Fibroblast of pulmonary artery (primary cell): ENCODE data around the gene TRERF1.
"Not testable (repeated sequence)": the region's sequence is repeated elsewhere in the genome, so short reads cannot be mapped to it uniquely, and the experiment has no call there.

Experiments
- DNase-seq: peaks from one replicate; pipeline ENCODE4 v3.0.0-alpha.2; 2010; ENCODE audit warnings: low read depth
- H3K4me3 ChIP-seq: replicated peaks from 2 replicates; pipeline ENCODE4 v1.5.1; 2011; ENCODE audit warnings: low read depth, mild to moderate bottlenecking, control low read depth, low read length, moderate library complexity
- CTCF ChIP-seq: IDR thresholded peaks from 2 replicates; pipeline ENCODE4 v1.5.1; 2011; ENCODE audit warnings: mild to moderate bottlenecking, control low read depth, low read length, inconsistent platforms; ENCODE audit errors: missing control alignments

The TRERF1 gene

DNA sequence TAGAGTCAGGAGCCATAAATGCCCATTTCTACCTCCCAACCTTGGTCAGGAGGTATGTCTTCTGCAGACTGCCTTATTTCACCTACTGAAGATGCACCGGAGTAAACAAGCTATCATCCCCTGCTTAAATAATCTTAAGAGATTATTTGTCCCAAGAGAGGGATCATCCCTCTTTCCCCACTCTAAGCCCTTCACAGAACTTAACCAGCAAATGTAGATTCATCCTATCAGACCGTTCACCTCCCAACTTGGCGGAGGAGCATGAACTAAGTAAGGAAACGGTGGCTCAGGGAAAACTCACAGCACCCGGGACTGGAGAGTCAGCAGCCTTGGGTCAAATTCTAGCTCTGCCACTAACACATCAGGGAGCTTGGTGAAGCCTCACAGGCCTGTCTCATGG, 115.3 kb downstream of the TRERF1 start:
- TF ChIP-seq CTCF = no peak
- no peak for DNase-seq
- H3K4me3 ChIP-seq = no peak overlapping the region

- TF ChIP-seq CTCF = no peak
- DNase-seq = no peak
- no peak overlapping the region for H3K4me3 ChIP-seq
Observed at GRCh38 chr6:42335896-42336295, 115.8 kb downstream of the TRERF1 start.

DNA sequence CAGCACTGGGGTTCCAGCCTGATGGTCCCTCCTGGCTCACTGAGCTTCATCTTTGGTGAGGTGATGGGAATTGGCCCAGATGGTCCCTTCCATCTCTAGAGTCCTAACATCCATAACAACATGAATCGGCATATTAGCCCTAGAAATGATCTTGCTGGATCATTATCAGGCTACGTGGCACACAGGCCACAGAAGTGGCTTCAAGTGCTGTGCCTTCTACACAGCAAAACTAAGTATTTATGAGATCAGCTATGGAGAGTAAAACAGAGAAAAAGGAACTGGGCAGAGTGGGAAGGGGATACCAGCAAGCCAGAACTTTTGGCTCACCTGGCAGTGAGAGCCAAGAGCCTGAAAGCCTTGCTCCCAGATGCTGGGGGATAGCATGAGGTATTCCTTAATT, 116.9 kb downstream of the TRERF1 start:
- H3K4me3 ChIP-seq = no peak overlapping the region
- TF ChIP-seq CTCF = no peak
- no peak for DNase-seq

DNA sequence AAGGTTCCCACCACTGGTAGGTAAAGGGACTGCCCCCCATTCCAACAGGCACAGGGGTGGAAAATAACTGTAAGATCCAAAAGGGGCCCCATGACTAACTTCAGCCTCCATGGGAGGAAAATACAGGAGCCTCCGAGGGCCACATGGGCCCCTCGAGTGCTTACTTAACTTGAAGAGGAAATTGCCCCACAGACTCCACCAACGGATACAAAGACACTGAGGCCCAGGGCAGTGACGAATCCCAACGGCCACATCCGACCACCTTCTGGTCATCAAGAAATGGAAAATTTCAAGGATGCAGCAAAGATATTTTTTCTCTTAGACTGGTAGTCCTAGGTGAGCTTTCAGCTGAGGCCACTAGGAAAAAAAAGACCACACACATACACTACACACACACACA, 118.1 kb downstream of the TRERF1 start:
- no peak overlapping the region for H3K4me3 ChIP-seq
- no peak for DNase-seq
- no peak for TF ChIP-seq CTCF

- no peak for DNase-seq
- TF ChIP-seq CTCF = no peak
- H3K4me3 ChIP-seq = no peak overlapping the region
Observed at GRCh38 chr6:42332916-42333315, 118.8 kb downstream of the TRERF1 start.

- no peak for DNase-seq
- no peak overlapping the region for H3K4me3 ChIP-seq
- TF ChIP-seq CTCF = no peak
Observed at GRCh38 chr6:42331019-42331418, 120.7 kb downstream of the TRERF1 start.

DNA sequence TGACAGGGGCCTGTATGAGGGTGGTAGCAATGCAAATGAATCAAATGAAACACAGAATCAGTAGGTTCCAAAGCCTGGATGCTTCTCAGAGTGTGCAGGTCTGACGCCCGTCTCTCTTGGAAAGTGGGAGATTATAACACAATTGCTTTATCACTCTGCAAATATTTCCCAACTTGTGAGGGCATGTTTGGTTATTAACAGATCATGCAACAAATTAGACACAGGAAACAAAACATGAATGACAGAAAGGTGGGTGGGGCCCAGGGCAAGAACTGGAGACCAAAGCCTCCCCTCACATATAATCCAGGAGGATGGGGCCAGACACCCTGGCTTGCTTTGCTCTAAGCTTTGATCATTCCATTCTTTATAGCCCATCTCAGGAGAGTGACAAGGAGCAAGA, 125.5 kb downstream of the TRERF1 start:
- no peak for DNase-seq
- TF ChIP-seq CTCF = no peak
- no peak overlapping the region for H3K4me3 ChIP-seq

GRCh38 chr6:42324656-42325324, 126.9 kb downstream of the TRERF1 start:
- not testable (repeated sequence) for DNase-seq, H3K4me3 ChIP-seq
